Stimulated activated CD8-positive, alpha-beta memory T cell treated with anti-CD3 and anti-CD28 coated beads, Interleukin-12 subunit alpha, Interleukin-12 subunit beta, amount 100 ng/mL, for 1 hour (primary cell): Measurements from ENCODE around the gene DAZAP2.

Experiments
- DNase-seq: peaks from one replicate; pipeline ENCODE4 v3.0.0-alpha.2; 2020; ENCODE audit warnings: low read depth

DAZAP2 gene, protein sequence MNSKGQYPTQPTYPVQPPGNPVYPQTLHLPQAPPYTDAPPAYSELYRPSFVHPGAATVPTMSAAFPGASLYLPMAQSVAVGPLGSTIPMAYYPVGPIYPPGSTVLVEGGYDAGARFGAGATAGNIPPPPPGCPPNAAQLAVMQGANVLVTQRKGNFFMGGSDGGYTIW

DNA sequence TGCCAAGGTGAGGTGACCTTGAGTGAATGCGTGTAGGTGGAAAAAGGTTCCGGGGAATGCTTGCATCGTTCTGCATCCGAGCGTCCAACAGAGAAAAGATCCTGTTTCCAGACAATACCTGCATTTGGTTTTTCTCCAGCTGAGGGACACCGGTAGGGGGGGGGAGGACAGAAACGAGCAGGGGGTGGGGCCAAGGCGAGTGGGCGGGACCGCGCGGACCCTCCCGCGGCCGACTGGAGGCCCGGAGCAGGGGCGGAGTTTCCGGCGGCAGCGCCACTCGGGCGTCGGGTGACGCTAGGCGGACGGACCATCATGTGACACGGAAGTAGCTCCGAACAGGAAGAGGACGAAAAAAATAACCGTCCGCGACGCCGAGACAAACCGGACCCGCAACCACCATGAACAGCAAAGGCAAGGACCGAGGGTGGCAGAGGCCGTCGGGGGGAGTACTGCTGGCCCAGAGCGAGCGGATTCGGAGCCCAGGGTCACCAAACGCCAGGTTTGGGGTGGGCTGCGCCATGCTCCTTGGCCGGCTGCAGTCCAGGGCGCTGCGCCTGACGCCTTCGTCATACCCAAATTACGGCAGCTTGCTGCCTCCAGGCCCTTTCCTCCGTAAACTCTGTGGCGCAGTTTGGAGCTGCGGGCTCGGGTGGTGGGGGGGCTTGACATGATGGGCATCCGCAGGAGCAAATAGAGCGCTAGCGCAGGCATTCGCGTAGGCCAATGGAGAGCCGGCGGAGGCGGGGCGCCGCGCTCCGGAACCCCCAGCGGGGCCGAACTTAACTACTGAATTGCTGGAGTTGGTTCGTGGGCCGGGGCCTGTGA is at the start of gene DAZAP2:
DAZAP2 (plus strand) TSS at position 317 of the 825 bp plus-strand sequence; CDS start at position 399, 82 bp downstream.
- peak; percentile 92 for DNase-seq

- DNase-seq = no peak
Observed at GRCh38 chr12:51189790-51190355, 48.8 kb upstream of the DAZAP2 start.

GRCh38 chr12:51190820-51191219 is 47.8 kb upstream of the DAZAP2 start:
- no peak for DNase-seq

GRCh38 chr12:51191516-51192283 is 46.9 kb upstream of the DAZAP2 start:
- no peak for DNase-seq

DNA sequence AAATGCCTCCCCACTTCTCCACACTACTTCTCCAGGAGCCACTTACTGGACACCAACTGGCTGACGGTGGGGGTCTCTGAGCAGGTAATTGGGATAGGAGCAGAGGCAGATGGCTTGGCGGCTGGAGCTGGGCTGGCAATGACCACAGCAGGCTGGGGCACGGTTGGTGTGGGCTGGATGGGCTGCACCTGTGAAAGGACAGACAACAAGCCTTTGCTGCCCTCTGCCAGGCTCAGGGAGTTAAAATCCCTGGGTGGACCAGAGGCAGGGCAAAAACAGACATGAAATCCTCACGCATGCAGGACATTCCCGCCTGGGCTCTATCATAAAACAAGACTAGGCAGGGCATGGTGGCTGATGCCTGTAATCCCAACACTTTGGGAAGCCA is 46.3 kb upstream of the DAZAP2 start:
- DNase-seq = no peak

DNA sequence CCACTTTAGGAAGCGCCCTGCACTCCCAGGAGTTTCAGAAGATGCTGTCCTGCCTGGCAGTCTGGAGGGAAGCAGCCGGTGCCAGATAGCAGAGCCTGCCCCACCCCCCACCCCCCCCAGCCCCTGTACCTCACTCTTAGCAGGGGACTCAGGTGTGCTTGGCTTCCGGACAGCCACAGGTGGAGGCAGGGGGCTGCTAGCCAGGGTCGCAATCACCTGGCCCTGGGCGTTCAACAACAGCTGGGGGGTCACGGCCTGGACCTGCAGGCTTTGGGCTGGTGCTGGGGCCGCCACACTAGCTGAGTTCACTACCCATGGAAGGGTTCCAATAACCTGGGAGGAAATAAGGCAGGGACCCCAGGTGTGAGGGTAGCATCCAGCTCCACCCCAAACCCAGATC is 42.8 kb upstream of the DAZAP2 start:
- no peak for DNase-seq

DNA sequence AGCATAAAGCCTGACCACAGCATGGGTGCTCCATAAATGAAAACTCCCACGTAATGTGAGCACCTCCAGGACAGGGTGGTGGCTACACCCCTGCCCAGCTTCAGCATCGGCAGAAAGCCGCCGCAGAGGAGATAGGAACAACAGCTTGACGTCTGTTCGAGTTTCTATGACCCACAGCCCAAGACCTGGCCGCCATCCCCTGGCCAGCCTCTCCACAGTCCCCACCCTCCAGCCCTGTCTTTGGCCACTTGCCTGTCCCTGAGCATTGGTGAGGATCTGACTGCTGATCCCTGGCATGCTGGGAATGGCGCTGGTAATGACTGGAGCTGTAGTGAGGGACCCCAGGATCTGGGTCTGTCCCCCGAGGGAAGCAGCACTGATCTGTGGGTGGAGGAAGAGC is 42.1 kb upstream of the DAZAP2 start:
- DNase-seq = no peak

DNA sequence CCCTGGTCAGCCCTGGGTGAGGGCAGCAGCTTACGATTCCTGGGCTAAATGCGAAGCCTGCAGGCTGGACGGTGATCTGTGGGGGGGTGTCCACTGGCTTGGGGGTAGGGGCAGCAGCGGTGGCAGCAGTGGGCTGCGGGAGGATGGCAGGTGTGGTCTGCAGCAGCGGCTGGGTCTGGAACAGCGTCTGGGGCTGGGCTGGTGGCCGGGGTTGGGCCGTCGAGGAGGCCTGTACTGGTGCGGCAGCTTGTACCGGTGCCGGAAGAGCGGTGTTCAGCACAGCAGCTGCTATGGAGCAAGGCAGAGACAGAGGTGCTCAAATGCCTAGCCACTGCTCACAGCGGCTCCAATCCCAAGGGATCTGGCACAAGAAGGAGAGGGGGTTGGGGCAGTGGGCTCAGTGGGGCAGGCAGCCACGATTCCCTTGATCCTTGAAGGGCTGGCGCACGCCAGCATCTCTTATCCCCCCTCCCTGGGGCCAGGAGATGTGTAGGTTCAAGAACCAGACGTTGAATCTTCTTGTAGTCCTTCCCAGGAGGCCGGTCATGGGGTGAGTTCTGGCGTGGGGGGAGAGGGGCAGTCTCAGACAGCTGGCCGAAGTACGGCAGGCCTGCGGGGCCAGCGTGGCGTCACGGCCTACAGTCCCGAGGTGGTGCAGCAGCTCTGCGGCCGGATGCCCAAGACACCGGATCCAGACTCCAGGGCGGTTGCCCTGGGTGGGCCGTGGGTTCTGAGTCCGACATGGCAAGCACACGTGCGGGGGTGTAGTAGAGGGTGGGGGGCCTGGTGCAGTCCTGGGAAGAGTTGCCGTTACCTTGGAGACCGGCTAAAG is 40.7 kb upstream of the DAZAP2 start:
- no peak for DNase-seq

DNA sequence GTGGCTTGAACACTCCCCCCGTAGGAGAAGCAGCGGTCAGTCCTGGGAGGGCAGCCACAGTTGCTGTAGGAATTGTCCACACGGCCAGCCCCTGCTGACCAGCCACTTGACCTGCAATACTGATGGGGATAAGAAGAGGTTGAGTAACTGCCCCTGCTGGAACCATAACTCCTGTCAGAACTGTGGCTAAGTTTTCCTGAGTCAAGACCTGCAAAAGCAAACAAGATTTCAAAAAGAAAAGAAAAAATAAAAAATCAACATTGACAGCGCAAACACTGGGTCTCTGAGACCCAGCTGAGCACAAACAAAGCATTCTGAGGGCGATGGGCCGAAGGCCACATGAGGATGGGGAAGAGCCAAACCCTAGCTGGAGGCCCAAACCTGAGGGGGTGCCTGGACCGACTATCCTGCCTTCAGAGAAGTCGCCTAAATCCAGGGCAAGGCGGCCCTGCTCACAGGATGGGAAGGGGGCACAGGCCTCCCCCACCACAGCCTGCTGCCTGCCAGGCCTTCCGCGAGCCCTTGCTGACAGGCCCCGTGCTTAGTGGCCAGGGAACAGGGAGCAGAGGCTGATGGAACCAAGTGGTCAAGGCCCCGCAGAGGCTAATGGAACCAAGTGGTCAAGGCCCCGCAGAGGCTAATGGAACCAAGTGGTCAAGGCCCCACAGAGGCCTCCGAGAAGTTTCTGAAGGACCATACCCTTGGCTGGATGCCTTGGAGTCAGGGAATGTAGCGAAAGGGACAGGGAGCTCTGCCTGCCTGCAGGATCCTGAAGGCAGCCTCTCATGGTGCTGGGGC is 39.9 kb upstream of the DAZAP2 start:
- no peak for DNase-seq

DNA sequence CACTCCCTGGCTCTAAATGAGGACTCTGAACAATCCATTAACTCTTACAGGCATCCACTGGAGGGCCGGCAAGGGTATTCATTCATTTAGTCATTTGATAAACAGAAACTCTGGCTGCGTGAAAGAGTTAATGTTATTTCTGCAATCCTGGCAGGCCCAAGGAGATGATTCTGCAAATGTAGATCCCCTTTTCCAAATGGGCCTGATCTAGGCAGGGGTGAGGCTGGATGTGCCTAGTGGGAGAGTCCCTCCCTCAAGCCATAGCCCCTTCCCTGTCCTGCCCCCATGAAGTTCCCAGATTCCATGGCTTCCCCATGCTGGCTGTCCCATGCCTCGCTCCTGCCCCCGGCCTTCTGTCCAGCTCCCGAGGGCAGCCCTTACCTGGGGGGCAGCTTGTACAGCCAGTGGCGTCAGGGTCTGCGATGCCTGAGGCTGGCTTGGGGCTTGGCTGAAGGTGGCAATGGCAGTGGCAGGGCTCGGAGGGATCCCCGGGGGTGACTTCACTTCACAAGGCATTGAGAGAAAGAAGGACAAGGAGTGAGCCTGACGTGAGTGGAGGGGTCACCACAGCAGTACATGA is 39.2 kb upstream of the DAZAP2 start:
- DNase-seq = no peak

GRCh38 chr12:51200156-51200555 is 38.5 kb upstream of the DAZAP2 start:
- no peak for DNase-seq

DNA sequence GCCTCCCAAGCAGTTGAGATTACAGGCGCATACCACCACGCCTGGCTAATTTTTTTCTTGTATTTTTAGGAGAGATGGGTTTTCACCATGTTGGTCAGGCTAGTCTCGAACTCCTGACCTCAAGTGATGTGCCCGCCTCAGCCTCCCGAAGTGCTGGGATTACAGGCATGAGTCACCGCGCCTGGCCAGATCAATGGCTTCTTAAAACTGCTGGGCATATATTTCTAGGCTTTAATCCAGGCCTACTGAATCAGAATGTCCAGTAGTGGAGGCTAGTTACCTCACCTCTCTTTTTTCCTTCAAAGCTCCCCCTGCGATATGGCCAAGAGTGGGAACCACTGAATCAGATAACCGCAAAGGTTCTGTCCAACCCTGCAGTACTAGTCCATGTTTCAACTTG is 37.8 kb upstream of the DAZAP2 start:
- no peak for DNase-seq

DNA sequence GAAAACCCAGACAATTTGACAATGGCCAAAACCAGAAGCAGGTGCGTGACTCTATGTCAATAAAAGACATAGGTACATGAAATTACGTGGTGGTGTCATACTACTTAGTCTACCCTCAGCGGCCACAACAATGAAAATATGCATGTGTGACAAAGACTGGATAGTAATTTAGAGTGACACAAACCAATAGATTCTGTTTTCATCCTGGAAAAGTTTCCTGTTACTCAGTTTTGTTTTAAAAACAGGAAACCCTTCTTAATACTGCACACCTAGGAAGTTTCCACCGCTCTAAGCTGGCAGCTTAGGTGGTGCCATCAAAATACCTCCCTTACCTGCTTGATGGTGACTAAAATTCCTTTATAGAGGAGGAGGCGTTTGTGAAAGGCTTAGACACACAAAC is 35.9 kb upstream of the DAZAP2 start:
- no peak for DNase-seq

- no peak for DNase-seq
Observed at GRCh38 chr12:51205350-51205749, 33.3 kb upstream of the DAZAP2 start.

DNA sequence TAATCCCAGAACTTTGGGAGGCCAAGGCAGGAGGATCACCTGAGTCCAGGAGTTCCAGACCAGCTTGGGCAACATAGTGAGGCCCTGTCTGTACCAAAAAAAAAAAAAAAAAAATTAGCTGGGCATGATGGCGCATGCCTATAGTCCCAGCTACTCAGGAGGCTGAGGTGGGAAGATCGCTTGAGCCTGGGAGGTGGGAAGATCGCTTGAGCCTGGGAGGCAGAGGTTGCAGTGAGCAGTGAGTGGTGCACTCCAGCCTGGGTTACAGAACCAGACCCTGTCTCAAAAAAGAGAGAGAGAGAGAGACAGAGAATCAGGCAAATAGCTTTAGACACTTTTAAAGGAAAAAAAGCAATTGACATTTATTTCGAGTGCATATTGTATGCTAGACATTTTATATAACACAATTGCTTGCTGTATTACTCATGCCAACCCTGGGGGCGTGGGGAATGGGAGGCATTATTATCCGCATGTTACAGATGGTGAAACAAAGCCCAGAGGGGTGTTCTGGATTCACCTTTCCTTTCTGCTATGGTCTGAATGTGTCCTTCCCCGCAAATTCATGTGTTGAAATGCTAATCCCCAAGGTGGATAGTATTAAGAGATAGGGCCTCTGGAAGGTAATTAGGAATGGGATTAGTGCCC is 30.5 kb upstream of the DAZAP2 start:
- no peak for DNase-seq

- DNase-seq = no peak
Observed at GRCh38 chr12:51209259-51209658, 29.4 kb upstream of the DAZAP2 start.

- DNase-seq = no peak
Observed at GRCh38 chr12:51210690-51211395, 27.8 kb upstream of the DAZAP2 start.

DNA sequence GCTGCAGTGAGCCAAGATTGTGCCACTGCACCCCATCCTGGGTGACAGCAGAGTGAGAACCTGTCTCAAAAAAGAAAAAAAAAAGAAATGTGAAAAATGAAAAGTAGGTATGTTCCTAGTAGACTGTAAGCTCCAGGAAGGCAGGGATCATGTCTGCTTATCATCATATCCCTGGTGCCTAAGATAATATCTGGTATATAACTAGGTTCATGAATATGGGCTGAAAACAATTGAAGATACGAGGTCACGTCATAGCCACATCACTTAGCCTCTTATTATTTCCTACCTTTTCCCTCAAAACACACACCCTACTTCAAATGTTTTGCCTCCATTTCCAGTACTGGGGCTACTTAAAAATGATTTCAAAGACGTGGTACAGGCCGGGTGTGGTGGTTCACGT is 23.7 kb upstream of the DAZAP2 start:
- no peak for DNase-seq

- DNase-seq = no peak
Observed at GRCh38 chr12:51216642-51217041, 22.0 kb upstream of the DAZAP2 start.
